GM23338 (cell line): Measurements from ENCODE around the gene DUSP7. TPM values are rescaled to one million over a fixed set of nuclear protein-coding genes. Genes with fewer than 3 reads are reported as not detected.

Experiments used
- POLR2AphosphoS5 ChIP-seq: IDR thresholded peaks from 2 replicates; pipeline ENCODE4 v1.6.1; 2016; ENCODE audit warnings: antibody characterized with exemption, low read depth
- REST ChIP-seq: IDR thresholded peaks from one replicate; pipeline ENCODE4 v1.6.1; 2018; ENCODE audit warnings: antibody characterized with exemption; ENCODE audit not compliant: unreplicated experiment
- ZNF114 ChIP-seq: fragments of 250-450 bp; sonication (Bioruptor Pico); IDR thresholded peaks from 2 replicates; pipeline ENCODE4 v1.5.0; 2020; ENCODE audit warnings: mild to moderate bottlenecking, moderate library complexity
- ZNF331 ChIP-seq: fragments of 250-450 bp; sonication (Bioruptor Pico); IDR thresholded peaks from 2 replicates; pipeline ENCODE4 v1.5.0; 2020; ENCODE audit warnings: low read depth, mild to moderate bottlenecking, moderate library complexity
- ZNF462 ChIP-seq: fragments of 250-450 bp; sonication (Bioruptor Pico); IDR thresholded peaks from 2 replicates; pipeline ENCODE4 v1.5.0; 2020; ENCODE audit warnings: mild to moderate bottlenecking, moderate library complexity
- polyA plus RNA-seq: library from polyadenylated mRNA; unstranded; fragments of >200 nt; fragmentation: Nextera tagmentation; extraction: Ambion mirVana; gene quantifications from 2 replicates; pipeline ENCODE4 v1.2.1, GENCODE V29; 2016
- total RNA-seq: library from RNA; depleted of rRNA; stranded (reverse); fragments of >200 nt; shearing (Covaris generic); gene quantifications from 2 replicates; pipeline ENCODE4 v1.2.3, GENCODE V29; 2014

The DUSP7 gene
- total and polyA plus RNA-seq, 2 experiments from 2014 or later, result 5.6 to 14.7 TPM

GRCh38 chr3:52094571-52095485 is 38.5 kb upstream of the DUSP7 start (continued):
- TF ChIP-seq ZNF462 (CRISPR knock-in tag) (no peak), POLR2AphosphoS5 (no peak), ZNF114 (CRISPR knock-in tag) (no peak), REST (no peak), ZNF331 (CRISPR knock-in tag) (no peak)
